GM23338 (cell line): ENCODE measurements around the gene WDR33. TPM values are rescaled to one million over a fixed set of nuclear protein-coding genes. Genes with fewer than 3 reads are reported as not detected.

Experiments
- ATAC-seq: fragments of 200-7000 bp; cut with Tn5 transposase; 3 replicates; pipeline ENCODE4 v1.9.1; 2020
- DNase-seq: peaks from one replicate; pipeline ENCODE4 v3.0.0-alpha.2; 2015; ENCODE audit warnings: low spot score
- H2AFZ ChIP-seq: fragments of 200-600 bp; sonication (generic); 2 replicates; pipeline ENCODE4 v1.8.0; 2016; ENCODE audit warnings: antibody characterized with exemption, mild to moderate bottlenecking, moderate library complexity
- H3F3A ChIP-seq: fragments of 200-600 bp; sonication (generic); replicated peaks from 2 replicates; pipeline ENCODE4 v1.8.0; 2017; ENCODE audit warnings: antibody characterized with exemption, mixed run types, low read depth
- H3K27ac ChIP-seq: fragments of 200-600 bp; sonication (generic); 2 replicates; pipeline ENCODE4 v1.6.1; 2016; ENCODE audit warnings: low read depth
- H3K27me3 ChIP-seq: fragments of 200-600 bp; sonication (generic); 2 replicates; pipeline ENCODE4 v1.8.0; 2016; ENCODE audit warnings: mild to moderate bottlenecking, mixed run types, moderate library complexity; ENCODE audit not compliant: insufficient read depth
- H3K36me3 ChIP-seq: fragments of 200-600 bp; sonication (generic); 2 replicates; pipeline ENCODE4 v1.8.0; 2016; ENCODE audit warnings: mild to moderate bottlenecking; ENCODE audit not compliant: insufficient read depth
- H3K4me1 ChIP-seq: fragments of 200-600 bp; sonication (generic); 2 replicates; pipeline ENCODE4 v1.8.0; 2016; ENCODE audit warnings: mild to moderate bottlenecking, moderate library complexity; ENCODE audit not compliant: insufficient read depth
- H3K4me2 ChIP-seq: fragments of 200-600 bp; sonication (generic); 2 replicates; pipeline ENCODE4 v1.7.1; 2017; ENCODE audit warnings: mixed run types
- H3K4me3 ChIP-seq: fragments of 200-600 bp; sonication (generic); 2 replicates; pipeline ENCODE4 v1.6.1; 2016; ENCODE audit warnings: mixed run types
- H3K79me2 ChIP-seq: fragments of 200-600 bp; sonication (generic); replicated peaks from 2 replicates; pipeline ENCODE4 v1.8.0; 2017; ENCODE audit warnings: mild to moderate bottlenecking; ENCODE audit not compliant: insufficient read depth
- H3K9me2 ChIP-seq: fragments of 200-600 bp; sonication (generic); 2 replicates; pipeline ENCODE4 v1.8.0; 2017; ENCODE audit not compliant: insufficient read depth
- H4K20me1 ChIP-seq: fragments of 200-600 bp; sonication (generic); replicated peaks from 2 replicates; pipeline ENCODE4 v1.8.0; 2017; ENCODE audit warnings: mild to moderate bottlenecking; ENCODE audit not compliant: insufficient read depth
- H3K27ac Mint-ChIP-seq: 2 replicates; pipeline ENCODE4 v1.8.0; 2020; ENCODE audit warnings: inconsistent platforms, mild to moderate bottlenecking, moderate library complexity, mixed read lengths
- H3K27me3 Mint-ChIP-seq: 3 replicates; pipeline ENCODE4 v1.8.0; 2022; ENCODE audit warnings: low read depth, mild to moderate bottlenecking, moderate library complexity, mixed read lengths, inconsistent platforms; ENCODE audit not compliant: insufficient read depth, poor library complexity
- H3K36me3 Mint-ChIP-seq: 3 replicates; pipeline ENCODE4 v1.8.0; 2021; ENCODE audit warnings: low read depth, mild to moderate bottlenecking, inconsistent platforms, moderate library complexity, mixed read lengths
- H3K4me1 Mint-ChIP-seq: 3 replicates; pipeline ENCODE4 v1.8.0; 2020; ENCODE audit warnings: mild to moderate bottlenecking, inconsistent platforms, mixed read lengths
- H3K4me3 Mint-ChIP-seq: 3 replicates; pipeline ENCODE4 v1.8.0; 2021; ENCODE audit warnings: moderate library complexity, mild to moderate bottlenecking, inconsistent platforms, mixed read lengths
- H3K9me3 Mint-ChIP-seq: 3 replicates; pipeline ENCODE4 v1.8.0; 2020; ENCODE audit warnings: moderate library complexity, mild to moderate bottlenecking, inconsistent platforms, mixed read lengths
- polyA plus RNA-seq: library from polyadenylated mRNA; unstranded; fragments of >200 nt; fragmentation: Nextera tagmentation; extraction: Ambion mirVana; gene quantifications from 2 replicates; pipeline ENCODE4 v1.2.1, GENCODE V29; 2016
- total RNA-seq: library from RNA; depleted of rRNA; stranded (reverse); fragments of >200 nt; shearing (Covaris generic); gene quantifications from 2 replicates; pipeline ENCODE4 v1.2.3, GENCODE V29; 2014
- TF ChIP-seq, protein P1 (sequence below): fragments of 250-450 bp; sonication (Bioruptor Pico); IDR thresholded peaks from 2 replicates; pipeline ENCODE4 v1.5.0; 2020; ENCODE audit warnings: mild to moderate bottlenecking, moderate library complexity
- TF ChIP-seq, protein P2 (sequence below): IDR thresholded peaks from one replicate; pipeline ENCODE4 v1.6.1; 2018; ENCODE audit warnings: antibody characterized with exemption; ENCODE audit not compliant: unreplicated experiment

The WDR33 gene
- total and polyA plus RNA-seq, 2 experiments from 2014 or later, result 37.2 to 54.7 TPM

DNA sequence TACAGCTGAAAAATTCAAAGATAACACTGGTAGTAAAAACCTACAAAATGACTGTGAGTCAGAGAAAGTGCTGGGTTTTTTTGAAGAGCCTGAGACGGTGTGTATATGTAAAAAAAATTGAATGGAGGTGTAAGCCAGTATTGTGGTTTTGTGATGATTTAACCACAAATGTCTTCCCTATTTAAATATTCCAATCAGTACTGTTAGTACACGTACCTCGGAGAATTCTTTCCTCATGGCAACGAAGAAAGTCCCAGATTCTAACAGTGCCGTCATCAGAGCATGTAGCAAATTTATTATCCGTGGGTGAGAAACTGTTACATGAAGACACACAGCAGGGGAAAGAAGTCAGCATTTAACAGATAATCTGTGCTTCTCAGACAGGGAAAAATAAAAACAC is 48.1 kb downstream of the WDR33 start:
- ATAC-seq, result no peak

More for the DNA sequence above, 48.1 kb downstream of the WDR33 start:
- Mint-ChIP-seq H3K27me3 (no peaks in the 10 kb centered on the region), H3K4me1 (no peaks in the 10 kb centered on the region), H3K9me3 (no peaks in the 10 kb centered on the region), H3K4me3 (no peak overlapping the region), H3K27ac (no peak overlapping the region), H3K36me3 (peaks cover 67% of the 10 kb centered on the region)
- H3K4me1 ChIP-seq, result no peaks in the 10 kb centered on the region; the same call in 1 of the 2 replicates
- peaks cover 12% of the 10 kb centered on the region for H4K20me1 ChIP-seq
- H3K4me2 ChIP-seq, result no peak overlapping the region
- no peak overlapping the region for H3K27ac ChIP-seq
- H3K79me2 ChIP-seq, result 0 out of 2 replicates have a peak, but pooled peaks cover 4% of the 10 kb centered on the region
- no peak overlapping the region for H2AFZ ChIP-seq
- TF ChIP-seq, protein P1, sequence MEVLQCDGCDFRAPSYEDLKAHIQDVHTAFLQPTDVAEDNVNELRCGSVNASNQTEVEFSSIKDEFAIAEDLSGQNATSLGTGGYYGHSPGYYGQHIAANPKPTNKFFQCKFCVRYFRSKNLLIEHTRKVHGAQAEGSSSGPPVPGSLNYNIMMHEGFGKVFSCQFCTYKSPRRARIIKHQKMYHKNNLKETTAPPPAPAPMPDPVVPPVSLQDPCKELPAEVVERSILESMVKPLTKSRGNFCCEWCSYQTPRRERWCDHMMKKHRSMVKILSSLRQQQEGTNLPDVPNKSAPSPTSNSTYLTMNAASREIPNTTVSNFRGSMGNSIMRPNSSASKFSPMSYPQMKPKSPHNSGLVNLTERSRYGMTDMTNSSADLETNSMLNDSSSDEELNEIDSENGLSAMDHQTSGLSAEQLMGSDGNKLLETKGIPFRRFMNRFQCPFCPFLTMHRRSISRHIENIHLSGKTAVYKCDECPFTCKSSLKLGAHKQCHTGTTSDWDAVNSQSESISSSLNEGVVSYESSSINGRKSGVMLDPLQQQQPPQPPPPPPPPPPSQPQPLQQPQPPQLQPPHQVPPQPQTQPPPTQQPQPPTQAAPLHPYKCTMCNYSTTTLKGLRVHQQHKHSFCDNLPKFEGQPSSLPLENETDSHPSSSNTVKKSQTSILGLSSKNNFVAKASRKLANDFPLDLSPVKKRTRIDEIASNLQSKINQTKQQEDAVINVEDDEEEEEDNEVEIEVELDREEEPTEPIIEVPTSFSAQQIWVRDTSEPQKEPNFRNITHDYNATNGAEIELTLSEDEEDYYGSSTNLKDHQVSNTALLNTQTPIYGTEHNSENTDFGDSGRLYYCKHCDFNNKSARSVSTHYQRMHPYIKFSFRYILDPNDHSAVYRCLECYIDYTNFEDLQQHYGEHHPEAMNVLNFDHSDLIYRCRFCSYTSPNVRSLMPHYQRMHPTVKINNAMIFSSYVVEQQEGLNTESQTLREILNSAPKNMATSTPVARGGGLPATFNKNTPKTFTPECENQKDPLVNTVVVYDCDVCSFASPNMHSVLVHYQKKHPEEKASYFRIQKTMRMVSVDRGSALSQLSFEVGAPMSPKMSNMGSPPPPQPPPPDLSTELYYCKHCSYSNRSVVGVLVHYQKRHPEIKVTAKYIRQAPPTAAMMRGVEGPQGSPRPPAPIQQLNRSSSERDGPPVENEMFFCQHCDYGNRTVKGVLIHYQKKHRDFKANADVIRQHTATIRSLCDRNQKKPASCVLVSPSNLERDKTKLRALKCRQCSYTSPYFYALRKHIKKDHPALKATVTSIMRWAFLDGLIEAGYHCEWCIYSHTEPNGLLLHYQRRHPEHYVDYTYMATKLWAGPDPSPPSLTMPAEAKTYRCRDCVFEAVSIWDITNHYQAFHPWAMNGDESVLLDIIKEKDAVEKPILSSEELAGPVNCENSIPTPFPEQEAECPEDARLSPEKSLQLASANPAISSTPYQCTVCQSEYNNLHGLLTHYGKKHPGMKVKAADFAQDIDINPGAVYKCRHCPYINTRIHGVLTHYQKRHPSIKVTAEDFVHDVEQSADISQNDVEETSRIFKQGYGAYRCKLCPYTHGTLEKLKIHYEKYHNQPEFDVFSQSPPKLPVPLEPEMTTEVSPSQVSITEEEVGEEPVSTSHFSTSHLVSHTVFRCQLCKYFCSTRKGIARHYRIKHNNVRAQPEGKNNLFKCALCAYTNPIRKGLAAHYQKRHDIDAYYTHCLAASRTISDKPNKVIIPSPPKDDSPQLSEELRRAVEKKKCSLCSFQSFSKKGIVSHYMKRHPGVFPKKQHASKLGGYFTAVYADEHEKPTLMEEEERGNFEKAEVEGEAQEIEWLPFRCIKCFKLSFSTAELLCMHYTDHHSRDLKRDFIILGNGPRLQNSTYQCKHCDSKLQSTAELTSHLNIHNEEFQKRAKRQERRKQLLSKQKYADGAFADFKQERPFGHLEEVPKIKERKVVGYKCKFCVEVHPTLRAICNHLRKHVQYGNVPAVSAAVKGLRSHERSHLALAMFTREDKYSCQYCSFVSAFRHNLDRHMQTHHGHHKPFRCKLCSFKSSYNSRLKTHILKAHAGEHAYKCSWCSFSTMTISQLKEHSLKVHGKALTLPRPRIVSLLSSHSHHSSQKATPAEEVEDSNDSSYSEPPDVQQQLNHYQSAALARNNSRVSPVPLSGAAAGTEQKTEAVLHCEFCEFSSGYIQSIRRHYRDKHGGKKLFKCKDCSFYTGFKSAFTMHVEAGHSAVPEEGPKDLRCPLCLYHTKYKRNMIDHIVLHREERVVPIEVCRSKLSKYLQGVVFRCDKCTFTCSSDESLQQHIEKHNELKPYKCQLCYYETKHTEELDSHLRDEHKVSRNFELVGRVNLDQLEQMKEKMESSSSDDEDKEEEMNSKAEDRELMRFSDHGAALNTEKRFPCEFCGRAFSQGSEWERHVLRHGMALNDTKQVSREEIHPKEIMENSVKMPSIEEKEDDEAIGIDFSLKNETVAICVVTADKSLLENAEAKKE, result no peak
- TF ChIP-seq, protein P2, sequence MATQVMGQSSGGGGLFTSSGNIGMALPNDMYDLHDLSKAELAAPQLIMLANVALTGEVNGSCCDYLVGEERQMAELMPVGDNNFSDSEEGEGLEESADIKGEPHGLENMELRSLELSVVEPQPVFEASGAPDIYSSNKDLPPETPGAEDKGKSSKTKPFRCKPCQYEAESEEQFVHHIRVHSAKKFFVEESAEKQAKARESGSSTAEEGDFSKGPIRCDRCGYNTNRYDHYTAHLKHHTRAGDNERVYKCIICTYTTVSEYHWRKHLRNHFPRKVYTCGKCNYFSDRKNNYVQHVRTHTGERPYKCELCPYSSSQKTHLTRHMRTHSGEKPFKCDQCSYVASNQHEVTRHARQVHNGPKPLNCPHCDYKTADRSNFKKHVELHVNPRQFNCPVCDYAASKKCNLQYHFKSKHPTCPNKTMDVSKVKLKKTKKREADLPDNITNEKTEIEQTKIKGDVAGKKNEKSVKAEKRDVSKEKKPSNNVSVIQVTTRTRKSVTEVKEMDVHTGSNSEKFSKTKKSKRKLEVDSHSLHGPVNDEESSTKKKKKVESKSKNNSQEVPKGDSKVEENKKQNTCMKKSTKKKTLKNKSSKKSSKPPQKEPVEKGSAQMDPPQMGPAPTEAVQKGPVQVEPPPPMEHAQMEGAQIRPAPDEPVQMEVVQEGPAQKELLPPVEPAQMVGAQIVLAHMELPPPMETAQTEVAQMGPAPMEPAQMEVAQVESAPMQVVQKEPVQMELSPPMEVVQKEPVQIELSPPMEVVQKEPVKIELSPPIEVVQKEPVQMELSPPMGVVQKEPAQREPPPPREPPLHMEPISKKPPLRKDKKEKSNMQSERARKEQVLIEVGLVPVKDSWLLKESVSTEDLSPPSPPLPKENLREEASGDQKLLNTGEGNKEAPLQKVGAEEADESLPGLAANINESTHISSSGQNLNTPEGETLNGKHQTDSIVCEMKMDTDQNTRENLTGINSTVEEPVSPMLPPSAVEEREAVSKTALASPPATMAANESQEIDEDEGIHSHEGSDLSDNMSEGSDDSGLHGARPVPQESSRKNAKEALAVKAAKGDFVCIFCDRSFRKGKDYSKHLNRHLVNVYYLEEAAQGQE, result no peak
- DNase-seq, result no peak
- no peaks in the 10 kb centered on the region for H3K27me3 ChIP-seq
- no peaks in the 10 kb centered on the region for H3K9me2 ChIP-seq
- peaks cover 42% of the 10 kb centered on the region for H3K36me3 ChIP-seq
- no peak overlapping the region for H3K4me3 ChIP-seq
- H3F3A ChIP-seq, result no peaks in the 10 kb centered on the region
